HG03097 (cell line): ENCODE results near the gene OR4C45.
"Not testable (repeated sequence)": the region's sequence is repeated elsewhere in the genome, so short reads cannot be mapped to it uniquely, and the experiment has no call there.

Experiments
- ATAC-seq: cut with Tn5 transposase; IDR thresholded peaks from one replicate; pipeline ENCODE4 v1.9.1; 2021; ENCODE audit not compliant: unreplicated experiment, low FRiP score

OR4C45 gene

DNA sequence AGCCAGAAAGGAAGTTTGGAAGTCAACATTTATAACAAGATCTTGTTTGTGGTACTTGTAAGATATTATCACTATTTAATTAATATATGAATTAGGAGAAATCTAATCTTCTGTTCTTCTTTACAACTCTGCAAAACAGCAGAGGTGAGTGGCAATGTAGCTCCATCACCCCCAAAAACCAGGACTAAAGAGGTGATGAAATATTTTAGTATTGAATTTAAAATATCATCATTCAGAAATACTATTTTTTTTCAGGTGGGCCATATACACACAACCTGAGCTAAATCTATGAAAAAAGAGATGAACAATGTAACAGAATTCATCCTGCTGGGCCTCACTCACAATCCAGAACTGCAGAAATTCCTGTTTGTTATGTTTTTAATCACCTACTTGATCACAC lies at the start of gene OR4C45:
Gene OR4C45 (plus strand): TSS at position 301 of the 400 bp plus-strand sequence.
- ATAC-seq, result no peak

DNA sequence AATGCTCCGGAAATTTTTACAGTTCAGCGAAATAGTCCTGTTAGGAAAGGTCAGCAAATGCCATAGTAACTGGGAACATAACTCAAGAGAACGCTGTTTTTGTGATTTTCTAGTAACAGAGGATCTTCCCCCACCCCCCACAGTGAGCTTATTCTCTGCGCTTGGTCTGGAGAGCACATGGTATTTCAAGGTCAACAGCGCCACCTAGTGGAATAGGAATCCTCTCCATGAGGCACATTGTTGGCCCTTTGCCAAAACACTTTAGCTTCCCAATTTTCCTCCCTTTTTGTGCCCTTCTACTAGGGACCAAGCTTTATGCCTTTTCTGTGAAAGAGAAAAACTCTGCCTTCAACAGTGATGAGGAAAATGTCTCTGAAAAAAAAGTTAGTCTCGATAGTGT lies 37.1 kb upstream of the OR4C45 start:
- no peak for ATAC-seq

DNA sequence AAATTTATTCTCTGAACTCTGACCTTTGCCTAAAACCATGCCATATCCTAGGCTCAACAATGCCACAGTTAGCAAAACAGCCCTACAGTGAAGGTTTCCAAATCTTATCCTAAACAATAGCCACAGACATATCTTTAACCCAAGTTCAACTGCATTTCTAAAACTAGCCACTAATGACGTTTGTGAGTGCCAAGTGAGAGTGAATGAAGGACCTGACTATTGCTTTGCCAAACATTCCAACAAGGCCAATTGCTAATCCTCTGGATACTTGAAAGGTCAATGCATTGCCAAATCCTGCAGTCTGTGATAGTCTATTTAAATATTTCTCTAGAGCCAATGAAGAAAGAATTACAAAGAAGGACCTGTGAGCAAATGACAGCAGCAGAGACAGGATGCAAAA lies 2.5 kb upstream of the OR4C45 start:
- no peak for ATAC-seq

DNA sequence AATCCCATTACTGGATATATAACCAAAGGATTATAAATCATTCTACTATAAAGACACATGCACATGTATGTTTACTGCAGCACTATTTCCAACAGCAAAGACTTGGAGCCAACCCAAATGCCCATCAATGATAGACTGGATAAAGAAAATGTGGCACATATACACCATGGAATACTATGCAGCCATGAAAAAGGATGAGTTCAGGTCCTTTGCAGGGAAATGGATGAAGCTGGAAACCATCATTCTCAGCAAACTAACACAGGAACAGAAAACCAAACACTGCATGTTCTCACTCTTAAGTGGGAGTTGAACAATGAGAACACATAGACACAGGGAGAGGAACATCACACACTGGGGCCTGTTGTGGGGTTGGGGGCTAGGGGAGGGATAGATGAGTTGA lies 3.6 kb downstream of the OR4C45 start:
- not testable (repeated sequence) for ATAC-seq

- no peak for ATAC-seq
These were observed 4.6 kb downstream of the OR4C45 start for GRCh38 chr11:50037251-50037650.

GRCh38 chr11:50044647-50045046 lies 12.0 kb downstream of the OR4C45 start:
- ATAC-seq, result no peak

- ATAC-seq, result not testable (repeated sequence)
These were observed 30.4 kb downstream of the OR4C45 start for GRCh38 chr11:50063056-50063455.

DNA sequence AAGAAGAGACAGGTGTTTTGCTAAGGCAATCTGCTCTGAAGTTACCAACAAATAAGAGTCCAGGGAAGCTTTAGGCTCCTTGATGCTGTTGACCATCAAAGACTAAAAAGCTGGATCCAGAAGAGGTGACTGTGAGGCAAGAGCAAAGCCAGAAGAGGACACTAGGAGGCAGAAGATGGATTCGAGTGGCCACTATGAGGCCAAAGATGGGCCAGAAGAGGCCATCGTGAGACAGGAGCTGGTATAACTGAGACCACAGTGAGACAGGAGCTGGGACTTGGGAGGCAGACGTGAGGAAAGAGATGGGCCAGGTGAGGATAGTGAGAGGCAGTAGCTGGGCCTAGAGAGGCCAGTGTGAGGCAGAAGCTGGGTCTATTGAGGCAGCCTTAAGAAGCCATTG lies 37.7 kb downstream of the OR4C45 start:
- no peak for ATAC-seq

DNA sequence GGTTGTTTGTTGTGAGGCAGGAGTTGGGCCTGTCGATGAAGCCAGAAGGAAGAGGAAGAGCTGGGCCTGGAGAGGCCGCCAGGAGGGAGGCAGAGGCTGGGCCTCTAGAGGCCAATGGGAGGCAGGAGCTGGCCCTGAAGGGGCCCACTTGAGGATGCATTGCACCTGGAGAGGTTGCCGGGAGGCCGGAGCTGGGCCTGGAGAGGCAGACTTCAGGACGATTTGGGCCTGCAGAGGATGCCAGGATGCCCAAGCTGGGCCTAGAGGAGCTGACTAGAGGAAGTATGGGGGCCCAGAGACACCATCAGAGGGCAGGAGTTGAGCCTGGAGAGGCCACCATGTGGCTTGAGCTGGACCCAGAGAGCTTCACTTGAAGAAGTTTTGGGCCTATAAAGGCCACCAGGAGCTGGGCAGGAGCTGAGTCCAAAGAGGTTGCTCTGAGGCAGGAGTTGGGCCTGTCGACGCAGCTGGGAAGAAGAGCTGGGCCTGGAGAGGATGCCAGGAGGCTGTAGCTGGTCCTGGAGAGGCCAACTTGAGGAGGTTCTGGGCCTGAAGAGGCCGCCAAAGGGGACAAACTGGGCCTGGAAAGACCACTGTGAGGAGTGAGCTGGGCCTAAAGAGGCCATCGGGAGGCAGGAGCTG lies 39.0 kb downstream of the OR4C45 start:
- ATAC-seq, result no peak

DNA sequence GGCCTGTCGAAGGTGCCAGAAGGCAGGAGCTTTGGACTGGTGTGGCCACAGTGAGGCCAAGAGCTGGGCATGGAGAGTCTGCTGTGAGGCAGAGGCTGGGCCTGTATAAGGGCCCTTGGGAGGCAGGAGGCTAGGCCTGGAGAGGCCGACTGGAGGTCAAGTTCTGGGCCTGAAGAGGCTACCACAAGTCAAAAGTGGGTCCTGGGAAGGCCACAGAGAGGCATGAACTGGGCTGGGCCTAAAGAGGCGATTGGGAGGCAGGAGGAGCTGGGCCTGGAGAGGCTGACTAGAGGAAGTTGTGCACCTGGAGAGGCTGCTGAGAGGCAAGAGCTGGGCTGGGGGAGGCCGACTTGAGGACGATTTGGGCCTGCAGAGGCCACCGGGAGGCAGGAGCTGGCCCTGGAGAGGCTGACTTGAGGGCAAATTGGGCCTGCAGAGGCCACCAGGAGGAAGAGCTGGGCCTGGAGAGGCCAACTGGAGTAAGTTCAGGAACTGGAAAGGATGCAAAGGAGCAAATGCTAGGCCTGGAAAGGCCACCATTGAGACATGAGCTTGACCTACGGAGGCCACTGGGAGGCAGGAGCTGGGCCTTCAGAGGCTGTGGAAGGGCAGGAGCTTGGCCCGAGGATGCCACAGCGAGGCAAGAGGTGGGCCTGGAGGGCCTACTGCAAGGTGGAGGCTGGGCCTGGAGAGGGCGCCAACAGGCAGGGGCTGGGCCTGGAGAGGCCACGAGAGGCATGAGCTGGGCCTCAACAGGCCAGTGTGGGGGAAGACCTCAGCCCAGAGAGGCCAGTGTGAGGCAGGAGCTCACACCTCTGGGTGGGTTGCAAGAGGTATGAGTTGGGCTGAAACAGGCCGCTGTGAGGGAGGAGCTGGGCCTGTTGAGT lies 39.8 kb downstream of the OR4C45 start:
- no peak for ATAC-seq

- no peak for ATAC-seq
These were observed 40.7 kb downstream of the OR4C45 start for GRCh38 chr11:50073113-50074105.

DNA sequence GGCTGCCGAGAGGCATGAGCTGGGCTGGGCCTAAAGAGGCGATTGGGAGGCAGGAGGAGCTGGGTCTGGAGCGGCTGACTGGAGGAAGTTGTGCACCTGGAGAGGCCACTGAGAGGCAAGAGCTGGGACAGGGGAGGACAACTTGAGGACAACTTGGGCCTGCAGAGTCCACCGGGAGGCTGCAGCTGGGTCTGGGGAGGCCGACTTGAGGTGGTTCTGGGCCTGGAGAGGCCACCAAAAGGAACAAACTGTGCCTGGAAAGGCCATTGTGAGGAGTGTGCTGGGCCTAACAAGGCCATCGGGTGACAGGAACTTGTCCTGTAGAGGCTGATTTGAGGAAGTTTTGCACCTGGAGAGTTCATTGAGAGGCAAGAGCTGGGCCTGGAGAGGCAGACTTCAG lies 41.5 kb downstream of the OR4C45 start:
- ATAC-seq, result no peak

GRCh38 chr11:50075856-50076255 lies 43.2 kb downstream of the OR4C45 start:
- no peak for ATAC-seq

- ATAC-seq, result no peak
These were observed 44.9 kb downstream of the OR4C45 start for GRCh38 chr11:50077526-50077925.

GRCh38 chr11:50078001-50078400 lies 45.3 kb downstream of the OR4C45 start:
- ATAC-seq, result no peak

DNA sequence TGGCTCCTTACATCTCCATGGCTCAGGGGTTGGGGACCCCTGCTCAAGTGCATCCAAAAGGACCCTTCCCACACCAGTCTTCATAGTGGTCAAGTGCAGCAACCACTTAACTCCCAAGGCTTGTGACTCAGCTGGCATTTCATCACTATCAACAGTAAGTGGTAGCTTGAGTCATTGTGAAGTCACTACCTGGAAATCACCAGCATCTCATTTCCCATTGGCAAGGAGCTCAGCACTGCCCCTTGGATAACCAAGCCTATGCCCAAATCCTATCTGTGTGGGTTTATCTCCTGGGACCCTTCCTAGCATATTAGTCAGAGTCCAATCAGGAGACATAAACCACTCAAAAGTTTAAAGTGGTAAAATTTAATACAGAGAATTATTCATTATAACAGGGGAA lies 46.3 kb downstream of the OR4C45 start:
- ATAC-seq, result not testable (repeated sequence)

DNA sequence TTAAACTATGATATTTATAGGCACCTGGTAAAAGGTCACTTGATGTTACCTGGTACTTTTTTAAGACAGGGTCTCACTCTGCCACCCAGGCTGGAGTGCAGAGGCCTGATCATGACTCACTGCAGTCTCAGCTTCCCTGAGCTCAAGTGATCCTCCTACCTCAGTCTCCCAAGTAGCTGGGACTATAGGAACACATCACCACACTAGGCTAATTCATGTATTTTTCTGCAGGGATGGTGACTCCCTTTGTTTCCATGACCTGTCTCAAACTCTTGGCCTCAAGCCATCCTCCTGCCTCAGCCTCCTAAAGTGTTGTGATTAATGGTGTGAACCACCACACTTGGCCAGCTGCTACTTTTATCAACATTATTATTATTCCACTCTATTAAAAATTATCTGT lies 47.6 kb downstream of the OR4C45 start:
- no peak for ATAC-seq
